K562 treated with DMSO at 1 percent for 4 hours (cell line): ENCODE measurements around the gene SEMA3E. TPM values are rescaled to one million over a fixed set of nuclear protein-coding genes. Genes with fewer than 3 reads are reported as not detected.

Source experiments
- total RNA-seq: library from RNA; unstranded; fragments of 300-600 nt; gene quantifications from 2 replicates; pipeline ENCODE4 v1.2.3, GENCODE V29; 2022; ENCODE audit not compliant: insufficient read depth

Gene SEMA3E
- not detected in 2 replicates for total RNA-seq

GRCh38 chr7:83648464-83649241 is at the start of gene SEMA3E:
SEMA3E (minus strand) TSS chr7:83649139.

